Measurements from ENCODE around the gene MIA2.
"Not testable (repeated sequence)": the region's sequence is repeated elsewhere in the genome, so short reads cannot be mapped to it uniquely, and the experiment has no call there.

MIA2 gene

GRCh38 chr14:39232554-39233415, 930 bp upstream of the MIA2 start:
- no peak for DNase-seq

GRCh38 chr14:39234986-39235385, 1.3 kb downstream of the MIA2 start:
- not testable (repeated sequence) for DNase-seq

- DNase-seq: not testable (repeated sequence)
Observed at GRCh38 chr14:39235466-39235865, 1.8 kb downstream of the MIA2 start.

GRCh38 chr14:39240769-39241168, 7.1 kb downstream of the MIA2 start:
- DNase-seq: no peak

- no peak for DNase-seq
Observed at GRCh38 chr14:39241637-39242036, 7.9 kb downstream of the MIA2 start.

GRCh38 chr14:39243831-39244230, 10.1 kb downstream of the MIA2 start:
- DNase-seq: no peak

GRCh38 chr14:39246618-39247017, 12.9 kb downstream of the MIA2 start:
- DNase-seq: no peak

GRCh38 chr14:39247256-39247655, 13.5 kb downstream of the MIA2 start:
- peak; percentile 10 for DNase-seq

GRCh38 chr14:39251547-39251946, 17.8 kb downstream of the MIA2 start:
- no peak for DNase-seq

- DNase-seq: not testable (repeated sequence)
Observed at GRCh38 chr14:39257388-39257787, 23.7 kb downstream of the MIA2 start.

GRCh38 chr14:39258782-39259545, 25.2 kb downstream of the MIA2 start:
- no peak for DNase-seq

- DNase-seq: not testable (repeated sequence)
Observed at GRCh38 chr14:39260161-39260560, 26.4 kb downstream of the MIA2 start.

GRCh38 chr14:39262214-39262613, 28.5 kb downstream of the MIA2 start:
- DNase-seq: not testable (repeated sequence)

- no peak for DNase-seq
Observed at GRCh38 chr14:39264057-39264456, 30.3 kb downstream of the MIA2 start.

- no peak for DNase-seq
Observed at GRCh38 chr14:39264558-39264957, 30.8 kb downstream of the MIA2 start.

- DNase-seq: no peak
Observed at GRCh38 chr14:39265033-39265432, 31.3 kb downstream of the MIA2 start.

GRCh38 chr14:39265806-39266524, 32.2 kb downstream of the MIA2 start:
- DNase-seq: no peak

- DNase-seq: no peak
Observed at GRCh38 chr14:39266525-39266870, 32.8 kb downstream of the MIA2 start.

- DNase-seq: peak; percentile 77
Observed at GRCh38 chr14:39266871-39267607, 33.3 kb downstream of the MIA2 start.

GRCh38 chr14:39267608-39268005, 33.9 kb downstream of the MIA2 start:
- no peak for DNase-seq

- DNase-seq: no peak
Observed at GRCh38 chr14:39268393-39268792, 34.7 kb downstream of the MIA2 start.

GRCh38 chr14:39272918-39273317, 39.2 kb downstream of the MIA2 start:
- no peak for DNase-seq

GRCh38 chr14:39275395-39275794, 41.7 kb downstream of the MIA2 start:
- DNase-seq: no peak
